Articular chondrocyte of knee joint (primary cell): Measurements from ENCODE around the gene ELP2. TPM values are rescaled to one million over a fixed set of nuclear protein-coding genes. Genes with fewer than 3 reads are reported as not detected.

Experiments used
- total RNA-seq: library from RNA; depleted of rRNA; stranded (reverse); fragments of >200 nt; gene quantifications from 2 replicates; pipeline ENCODE4 v1.2.3, GENCODE V29; 2012

Gene ELP2
- total RNA-seq = 112 and 129 TPM in 2 replicates

GRCh38 chr18:36129300-36130038, at the start of gene ELP2, which contains the start of gene SLC39A6:
Gene ELP2, plus strand, starts transcription at chr18:36129899. Its CDS starts 35 bp downstream, at chr18:36129934.
Gene SLC39A6, minus strand, starts transcription at chr18:36129340. Its CDS starts 2,333 bp downstream, at chr18:36127007.

GRCh38 chr18:36187193-36187825, 57.6 kb downstream of the ELP2 start, which contains the start of gene MOCOS:
Gene MOCOS, plus strand, starts transcription at chr18:36187497. Its CDS starts 43 bp downstream, at chr18:36187540.

Other genes with a start within 250 kb of the ELP2 start
- gene RPRD1A, start 62.3 kb upstream of the ELP2 start, total RNA-seq = 48.1 and 48.3 TPM in 2 replicates
- 126 and 130 TPM in 2 replicates for gene SLC39A6, start 559 bp upstream of the ELP2 start, total RNA-seq
- 10.6 and 12.5 TPM in 2 replicates for gene MOCOS, start 57.6 kb downstream of the ELP2 start, total RNA-seq
- gene FHOD3, start 167.8 kb downstream of the ELP2 start, total RNA-seq = 38.3 and 49.9 TPM in 2 replicates